ENCODE results near the gene PTPRN.

PTPRN gene

DNA sequence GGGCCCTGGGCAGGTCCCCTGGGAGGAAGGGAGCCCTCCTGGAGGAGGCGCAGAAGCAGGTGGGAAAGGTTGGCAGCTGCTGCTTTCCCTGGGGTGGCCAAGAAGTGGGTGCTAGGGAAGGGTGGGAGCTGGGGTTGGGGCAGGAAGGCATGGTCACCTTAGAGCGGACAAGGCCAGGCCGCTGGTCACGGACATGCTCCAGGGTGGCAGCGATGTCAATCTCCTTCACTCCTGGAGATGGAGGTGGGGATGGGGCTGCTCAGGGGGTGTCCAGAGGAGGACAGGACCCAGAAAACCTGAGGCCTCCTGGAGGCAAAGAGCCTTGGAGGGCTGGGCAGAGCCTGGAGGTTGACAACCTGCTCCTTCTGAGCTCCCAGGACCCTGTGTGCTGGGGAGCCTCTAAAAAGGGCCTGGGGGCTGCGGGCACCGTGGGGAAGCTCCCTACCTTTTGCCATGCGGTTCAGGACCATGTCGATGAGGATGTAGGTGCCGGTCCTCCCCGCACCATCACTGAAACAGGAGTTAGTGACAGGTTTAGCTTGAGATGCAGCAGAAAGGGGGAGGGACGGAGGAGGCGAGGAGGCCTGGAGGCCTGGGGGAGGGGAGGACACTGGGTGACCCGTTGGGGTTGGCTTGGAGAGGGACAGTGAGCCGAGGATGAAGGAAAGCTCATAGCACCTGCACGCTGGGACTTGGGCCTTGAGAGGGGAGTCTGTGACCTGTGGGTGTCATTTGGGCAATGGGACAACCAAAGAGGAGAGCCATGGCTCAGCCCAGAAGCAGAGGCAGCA lies 18.6 kb downstream of the PTPRN start:
- no peaks in the 10 kb centered on the region for H3K9me2 ChIP-seq (replicated peaks; ENCODE audit: control insufficient read depth, low read length)
- peaks cover 18% of the 10 kb centered on the region for H3K4me1 ChIP-seq (ENCODE audit: control insufficient read depth, low read length)
- no peaks in the 10 kb centered on the region for H3K27me3 ChIP-seq (ENCODE audit: control insufficient read depth, low read length)
- H4K20me1 ChIP-seq (ENCODE audit: control insufficient read depth, insufficient read depth, low read depth, low read length): no peaks in the 10 kb centered on the region
- no peak overlapping the region for H3K4me2 ChIP-seq (ENCODE audit: low read length)
- H3K36me3 ChIP-seq (ENCODE audit: control insufficient read depth, low read length): no peaks in the 10 kb centered on the region
- no peak for TF ChIP-seq EZH2phosphoT487 (IDR thresholded peaks at IDR 0.05; ENCODE audit: borderline replicate concordance, low read length)
- TF ChIP-seq, protein P1, sequence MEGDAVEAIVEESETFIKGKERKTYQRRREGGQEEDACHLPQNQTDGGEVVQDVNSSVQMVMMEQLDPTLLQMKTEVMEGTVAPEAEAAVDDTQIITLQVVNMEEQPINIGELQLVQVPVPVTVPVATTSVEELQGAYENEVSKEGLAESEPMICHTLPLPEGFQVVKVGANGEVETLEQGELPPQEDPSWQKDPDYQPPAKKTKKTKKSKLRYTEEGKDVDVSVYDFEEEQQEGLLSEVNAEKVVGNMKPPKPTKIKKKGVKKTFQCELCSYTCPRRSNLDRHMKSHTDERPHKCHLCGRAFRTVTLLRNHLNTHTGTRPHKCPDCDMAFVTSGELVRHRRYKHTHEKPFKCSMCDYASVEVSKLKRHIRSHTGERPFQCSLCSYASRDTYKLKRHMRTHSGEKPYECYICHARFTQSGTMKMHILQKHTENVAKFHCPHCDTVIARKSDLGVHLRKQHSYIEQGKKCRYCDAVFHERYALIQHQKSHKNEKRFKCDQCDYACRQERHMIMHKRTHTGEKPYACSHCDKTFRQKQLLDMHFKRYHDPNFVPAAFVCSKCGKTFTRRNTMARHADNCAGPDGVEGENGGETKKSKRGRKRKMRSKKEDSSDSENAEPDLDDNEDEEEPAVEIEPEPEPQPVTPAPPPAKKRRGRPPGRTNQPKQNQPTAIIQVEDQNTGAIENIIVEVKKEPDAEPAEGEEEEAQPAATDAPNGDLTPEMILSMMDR (IDR thresholded peaks at IDR 0.05; ENCODE audit: low read depth, low read length, poor library complexity, severe bottlenecking): no peak
- no peak overlapping the region for H3K27ac ChIP-seq (ENCODE audit: low read depth, low read length)
- no peaks in the 10 kb centered on the region for H3K79me2 ChIP-seq (ENCODE audit: control insufficient read depth, low read length)
- no peak overlapping the region for H3K4me3 ChIP-seq (ENCODE audit: low read length)
- no peaks in the 10 kb centered on the region for H3K9me3 ChIP-seq (ENCODE audit: control insufficient read depth, insufficient read depth, low read length)
- no peaks in the 10 kb centered on the region for H3F3A ChIP-seq (ENCODE audit: control insufficient read depth, insufficient read depth)

DNA sequence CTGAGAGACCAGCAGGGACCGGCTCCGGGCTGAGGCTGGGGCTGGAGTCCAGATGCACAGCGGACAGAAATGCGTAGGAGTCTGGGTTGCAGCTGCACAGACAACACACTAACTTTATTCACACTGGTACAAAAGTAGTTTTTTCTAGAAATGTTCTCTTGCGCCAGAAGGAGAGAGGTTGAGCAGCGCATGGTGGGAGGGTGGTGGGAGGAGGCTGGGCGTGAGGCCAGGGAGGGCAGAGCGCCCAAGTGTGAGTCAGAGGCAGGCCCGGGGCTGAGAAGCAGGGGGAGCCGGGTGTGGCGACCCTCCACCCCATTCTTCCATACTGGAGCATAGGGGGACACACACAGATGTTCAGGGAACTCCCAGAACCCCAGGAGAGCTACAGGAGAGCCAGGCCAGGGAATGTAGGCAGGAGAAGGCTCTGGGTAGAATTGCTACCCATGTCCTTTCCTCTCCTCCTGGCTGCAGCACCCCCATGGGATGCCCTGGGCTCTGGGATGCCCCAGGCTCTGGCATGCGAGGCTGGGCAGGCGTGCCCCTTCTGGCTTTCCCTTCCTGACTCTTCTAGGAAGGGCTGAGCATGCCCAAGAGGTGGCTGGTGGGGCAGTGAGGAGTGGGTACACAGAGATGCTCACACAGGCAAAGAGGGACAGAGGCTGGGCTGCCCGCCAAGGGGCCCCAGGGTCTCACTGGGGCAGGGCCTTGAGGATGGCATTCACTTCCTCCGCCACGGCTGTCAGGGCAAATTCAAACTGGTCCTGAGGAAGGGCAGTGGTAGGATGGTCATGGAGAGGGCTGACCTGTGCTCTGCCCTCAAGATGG lies 19.5 kb downstream of the PTPRN start:
- H3K79me2 ChIP-seq (ENCODE audit: control insufficient read depth, low read length): no peaks in the 10 kb centered on the region
- no peak overlapping the region for H3K4me2 ChIP-seq (ENCODE audit: low read length)
- TF ChIP-seq, protein P1 (IDR thresholded peaks at IDR 0.05; ENCODE audit: low read depth, low read length, poor library complexity, severe bottlenecking): no peak
- TF ChIP-seq EZH2phosphoT487 (IDR thresholded peaks at IDR 0.05; ENCODE audit: borderline replicate concordance, low read length): no peak
- H3K9me3 ChIP-seq (ENCODE audit: control insufficient read depth, insufficient read depth, low read length): no peaks in the 10 kb centered on the region
- H3K27me3 ChIP-seq (ENCODE audit: control insufficient read depth, low read length): no peaks in the 10 kb centered on the region
- H4K20me1 ChIP-seq (ENCODE audit: control insufficient read depth, insufficient read depth, low read depth, low read length): no peaks in the 10 kb centered on the region
- H3K9me2 ChIP-seq (replicated peaks; ENCODE audit: control insufficient read depth, low read length): no peaks in the 10 kb centered on the region
- no peak overlapping the region for H3K27ac ChIP-seq (ENCODE audit: low read depth, low read length)
- H3K4me3 ChIP-seq (ENCODE audit: low read length): no peak overlapping the region
- peaks cover 3% of the 10 kb centered on the region; the same call in 1 of the 2 replicates for H3K36me3 ChIP-seq (ENCODE audit: control insufficient read depth, low read length)
- H3F3A ChIP-seq (ENCODE audit: control insufficient read depth, insufficient read depth): no peaks in the 10 kb centered on the region
- H3K4me1 ChIP-seq (ENCODE audit: control insufficient read depth, low read length): peaks cover 11% of the 10 kb centered on the region

DNA sequence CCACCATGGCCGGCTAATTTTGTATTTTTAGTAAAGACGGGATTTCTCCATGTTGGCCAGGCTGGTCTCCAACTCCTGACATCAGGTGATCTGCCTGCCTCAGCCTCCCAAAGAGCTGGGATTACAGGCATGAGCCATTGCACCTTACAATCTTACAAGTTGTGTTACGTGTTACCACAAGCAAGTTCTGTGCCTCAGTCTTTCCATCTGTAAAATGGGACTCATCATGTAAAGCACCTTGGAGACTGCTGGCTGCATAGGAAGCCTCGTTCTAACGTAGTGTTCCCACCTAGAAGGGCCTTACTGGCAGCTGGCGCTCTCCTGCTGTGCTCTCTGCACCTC lies 20.0 kb downstream of the PTPRN start:
- no peak for TF ChIP-seq EZH2phosphoT487 (IDR thresholded peaks at IDR 0.05; ENCODE audit: borderline replicate concordance, low read length)
- TF ChIP-seq, protein P1 (IDR thresholded peaks at IDR 0.05; ENCODE audit: low read depth, low read length, poor library complexity, severe bottlenecking): no peak
- no peaks in the 10 kb centered on the region for H3K79me2 ChIP-seq (ENCODE audit: control insufficient read depth, low read length)
- H3K36me3 ChIP-seq (ENCODE audit: control insufficient read depth, low read length): peaks cover 3% of the 10 kb centered on the region; the same call in 1 of the 2 replicates
- no peaks in the 10 kb centered on the region for H3F3A ChIP-seq (ENCODE audit: control insufficient read depth, insufficient read depth)
- peaks cover 6% of the 10 kb centered on the region for H3K4me1 ChIP-seq (ENCODE audit: control insufficient read depth, low read length)
- no peak overlapping the region for H3K4me3 ChIP-seq (ENCODE audit: low read length)
- no peaks in the 10 kb centered on the region for H4K20me1 ChIP-seq (ENCODE audit: control insufficient read depth, insufficient read depth, low read depth, low read length)
- no peaks in the 10 kb centered on the region for H3K9me2 ChIP-seq (replicated peaks; ENCODE audit: control insufficient read depth, low read length)
- H3K27ac ChIP-seq (ENCODE audit: low read depth, low read length): no peak overlapping the region
- H3K9me3 ChIP-seq (ENCODE audit: control insufficient read depth, insufficient read depth, low read length): no peaks in the 10 kb centered on the region
- no peak overlapping the region for H3K4me2 ChIP-seq (ENCODE audit: low read length)
- no peaks in the 10 kb centered on the region for H3K27me3 ChIP-seq (ENCODE audit: control insufficient read depth, low read length)
